GM10847 (cell line): ENCODE results near the gene IL2RA.

Experiments
- POLR2A ChIP-seq: IDR thresholded peaks from 2 replicates; pipeline ENCODE4 v1.6.1; 2011; ENCODE audit not compliant: insufficient read length; ENCODE audit errors: extremely low read depth

Gene IL2RA

GRCh38 chr10:6068422-6068821 is 6.3 kb upstream of the IL2RA start:
- no peak for TF ChIP-seq POLR2A

GRCh38 chr10:6068006-6068405 is 5.8 kb upstream of the IL2RA start:
- no peak for TF ChIP-seq POLR2A

- no peak for TF ChIP-seq POLR2A
These were observed 5.3 kb upstream of the IL2RA start for GRCh38 chr10:6067457-6067856.

- no peak for TF ChIP-seq POLR2A
These were observed 3.7 kb upstream of the IL2RA start for GRCh38 chr10:6065835-6066234.

- TF ChIP-seq POLR2A = no peak
These were observed 3.2 kb upstream of the IL2RA start for GRCh38 chr10:6065406-6065805.

GRCh38 chr10:6064119-6064518 is 2.0 kb upstream of the IL2RA start:
- no peak for TF ChIP-seq POLR2A

- TF ChIP-seq POLR2A = no peak
These were observed 1.1 kb downstream of the IL2RA start for GRCh38 chr10:6061056-6061455.

GRCh38 chr10:6059506-6059905 is 2.7 kb downstream of the IL2RA start:
- no peak for TF ChIP-seq POLR2A

GRCh38 chr10:6058682-6059475 is 3.3 kb downstream of the IL2RA start:
- TF ChIP-seq POLR2A = no peak

GRCh38 chr10:6056411-6057135 is 5.6 kb downstream of the IL2RA start:
- no peak for TF ChIP-seq POLR2A

GRCh38 chr10:6055929-6056328 is 6.2 kb downstream of the IL2RA start:
- no peak for TF ChIP-seq POLR2A

- TF ChIP-seq POLR2A = no peak
These were observed 7.3 kb downstream of the IL2RA start for GRCh38 chr10:6054884-6055283.

GRCh38 chr10:6053816-6054631 is 8.1 kb downstream of the IL2RA start:
- no peak for TF ChIP-seq POLR2A

- no peak for TF ChIP-seq POLR2A
These were observed 8.9 kb downstream of the IL2RA start for GRCh38 chr10:6053303-6053702.
